Kidney epithelial cell (primary cell): ENCODE results near the gene TLNRD1. TPM values are rescaled to one million over a fixed set of nuclear protein-coding genes. Genes with fewer than 3 reads are reported as not detected.

Experiments used
- DNase-seq: peaks from one replicate; pipeline ENCODE4 v3.0.0-alpha.2; 2010; ENCODE audit warnings: low read depth
- H3K27me3 ChIP-seq: 2 replicates; pipeline ENCODE4 v1.6.0; 2011; ENCODE audit warnings: low read length; ENCODE audit not compliant: control insufficient read depth, insufficient read depth
- H3K36me3 ChIP-seq: 2 replicates; pipeline ENCODE4 v1.5.1; 2011; ENCODE audit warnings: low read length; ENCODE audit not compliant: control insufficient read depth, insufficient read depth
- H3K4me3 ChIP-seq: 2 replicates; pipeline ENCODE4 v1.5.1; 2011; ENCODE audit warnings: low read depth, mild to moderate bottlenecking, control low read depth, low read length
- CTCF ChIP-seq: IDR thresholded peaks from 2 replicates; pipeline ENCODE4 v1.5.1; 2011; ENCODE audit warnings: mild to moderate bottlenecking, moderate library complexity, low read length, control low read depth, inconsistent platforms; ENCODE audit not compliant: insufficient read depth, poor library complexity, severe bottlenecking
- total RNA-seq: library from RNA; depleted of rRNA; stranded (reverse); fragments of >200 nt; gene quantifications from 2 replicates; pipeline ENCODE4 v1.2.3, GENCODE V29; 2015

The TLNRD1 gene
- total RNA-seq, 1 donor from 2014 or later: 34.2 TPM

- no peak for TF ChIP-seq CTCF
- no peaks in the 10 kb centered on the region for H3K27me3 ChIP-seq
- peaks cover 2% of the 10 kb centered on the region for H3K36me3 ChIP-seq
- no peak for DNase-seq
- H3K4me3 ChIP-seq: no peak overlapping the region
These were observed 25.8 kb upstream of the TLNRD1 start for GRCh38 chr15:80974914-80975313.

GRCh38 chr15:80976851-80977250 lies 23.9 kb upstream of the TLNRD1 start:
- H3K4me3 ChIP-seq: no peak overlapping the region
- peaks cover 2% of the 10 kb centered on the region for H3K36me3 ChIP-seq
- TF ChIP-seq CTCF: no peak
- H3K27me3 ChIP-seq: no peaks in the 10 kb centered on the region
- no peak for DNase-seq

- H3K36me3 ChIP-seq: peaks cover 2% of the 10 kb centered on the region
- peak; percentile 18 for TF ChIP-seq CTCF
- no peak for DNase-seq
These were observed 23.1 kb upstream of the TLNRD1 start for GRCh38 chr15:80977627-80978036.

GRCh38 chr15:80978685-80979329 lies 21.9 kb upstream of the TLNRD1 start:
- DNase-seq: no peak
- no peak for TF ChIP-seq CTCF
- Histone ChIP-seq H3K4me3 (no peak overlapping the region), H3K27me3 (no peaks in the 10 kb centered on the region), H3K36me3 (peaks cover 2% of the 10 kb centered on the region)

More at GRCh38 chr15:80977627-80978036, 23.1 kb upstream of the TLNRD1 start:
- Histone ChIP-seq H3K4me3 (no peak overlapping the region), H3K27me3 (no peaks in the 10 kb centered on the region)

GRCh38 chr15:80979538-80980200 lies 21.1 kb upstream of the TLNRD1 start:
- no peak overlapping the region for H3K4me3 ChIP-seq

More at GRCh38 chr15:80979538-80980200, 21.1 kb upstream of the TLNRD1 start:
- Histone ChIP-seq H3K27me3 (no peaks in the 10 kb centered on the region), H3K36me3 (peaks cover 2% of the 10 kb centered on the region)
- no peak for TF ChIP-seq CTCF
- no peak for DNase-seq
